Activated CD4-positive, alpha-beta T cell treated with anti-CD3 and anti-CD28 coated beads, Interleukin-2, amount 10 ng/mL, durations not matched to agents 7 days and 5 days (primary cell): ENCODE data around the gene IL12RB2. TPM values are rescaled to one million over a fixed set of nuclear protein-coding genes. Genes with fewer than 3 reads are reported as not detected.
"Not testable (repeated sequence)": the region's sequence is repeated elsewhere in the genome, so short reads cannot be mapped to it uniquely, and the experiment has no call there.

Source experiments
- CTCF ChIA-PET: fragments of 350-600 bp; sonication (Branson Sonifier 250); formaldehyde crosslinking; loops from one replicate; lab custom pipeline; 2021; ENCODE audit warnings: antibody characterized with exemption; lab: Charles Lee
- POLR2A ChIA-PET: fragments of 350-600 bp; sonication (Branson Sonifier 250); formaldehyde crosslinking; loops from one replicate; lab custom pipeline; 2021; ENCODE audit warnings: antibody characterized with exemption; lab: Charles Lee
- DNase-seq: peaks from one replicate; pipeline ENCODE4 v3.0.0-alpha.2; 2020
- H3K27ac Mint-ChIP-seq: one replicate; pipeline ENCODE4 v1.8.0; 2021; ENCODE audit warnings: mild to moderate bottlenecking, moderate library complexity, mixed read lengths
- H3K27me3 Mint-ChIP-seq: one replicate; pipeline ENCODE4 v1.8.0; 2021; ENCODE audit warnings: mixed read lengths
- H3K36me3 Mint-ChIP-seq: one replicate; pipeline ENCODE4 v1.8.0; 2021; ENCODE audit warnings: low read depth, mixed read lengths
- H3K4me1 Mint-ChIP-seq: one replicate; pipeline ENCODE4 v1.8.0; 2021; ENCODE audit warnings: mixed read lengths
- H3K4me3 Mint-ChIP-seq: one replicate; pipeline ENCODE4 v1.8.0; 2021; ENCODE audit warnings: mild to moderate bottlenecking, moderate library complexity, mixed read lengths
- H3K9me3 Mint-ChIP-seq: one replicate; pipeline ENCODE4 v1.8.0; 2021; ENCODE audit warnings: mixed read lengths
- total RNA-seq, 2 experiments: library from RNA; stranded (reverse); gene quantifications; one replicate each; pipeline ENCODE4 v1.2.3, GENCODE V29; 2021

IL12RB2 gene
- total RNA-seq, 2 experiments from 2014 or later = 29.3 to 31.8 TPM

DNA sequence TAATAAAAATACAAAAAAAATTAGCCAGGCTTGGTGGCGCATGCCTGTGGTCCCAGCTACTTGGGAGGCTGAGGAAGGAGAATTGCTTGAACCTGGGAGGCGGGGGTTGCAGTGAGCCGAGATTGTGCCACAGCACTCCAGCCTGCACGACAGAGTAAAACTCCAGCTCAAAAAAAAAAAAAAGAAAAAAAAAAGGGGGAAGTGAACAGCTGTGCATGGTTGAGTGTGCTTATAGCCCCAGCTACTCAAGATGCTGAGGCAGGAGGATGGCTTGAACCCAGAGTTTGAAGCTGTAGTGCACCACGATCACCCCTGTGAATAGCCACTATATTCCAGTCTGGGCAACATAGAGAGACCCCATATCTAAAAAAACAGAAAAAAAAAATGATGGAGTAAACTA is 138.3 kb downstream of the IL12RB2 start:
- not testable (repeated sequence) for H3K27ac Mint-ChIP-seq, H3K9me3 Mint-ChIP-seq, H3K36me3 Mint-ChIP-seq, H3K27me3 Mint-ChIP-seq, DNase-seq, H3K4me3 Mint-ChIP-seq
- ChIA-PET CTCF (interaction anchor here (0.7 kb wide), 2 partner anchors 8 to 283 kb away, joined by 3 read pairs; no protein-coding TSS in a partner anchor), POLR2A (interaction anchor here (0.6 kb wide), 1 partner anchor 12 kb away, joined by 5 read pairs; no protein-coding TSS in a partner anchor)
- peaks cover 11% of the 10 kb centered on the region for H3K4me1 Mint-ChIP-seq

Other genes with a start within 250 kb of the IL12RB2 start
- not detected for gene C1orf141, start 172.9 kb upstream of the IL12RB2 start, total RNA-seq
- under 1 TPM; 0.48 to 0.57 TPM for gene IL23R, start 141.4 kb upstream of the IL12RB2 start, total RNA-seq
- gene SERBP1, start 122.5 kb downstream of the IL12RB2 start, total RNA-seq = 100 to 1,000 TPM; 245 to 253 TPM